Suprapubic skin (tissue), 4 donors: ENCODE data around the gene ZNF619. TPM values are rescaled to one million over a fixed set of nuclear protein-coding genes. Genes with fewer than 3 reads are reported as not detected.

ENCODE experiments used
- DNase-seq, 2 donors: peaks; one replicate each; pipeline ENCODE4 v3.0.0-alpha.2; 2019; ENCODE audit warnings: low spot score in 2 of 2
- H3K27ac ChIP-seq: fragments of 200-600 bp; sonication (generic); one replicate; pipeline ENCODE4 v1.5.1; 2019
- H3K27me3 ChIP-seq: fragments of 200-600 bp; sonication (generic); one replicate; pipeline ENCODE4 v1.5.1; 2019
- H3K36me3 ChIP-seq: fragments of 200-600 bp; sonication (generic); one replicate; pipeline ENCODE4 v1.5.1; 2019
- H3K4me1 ChIP-seq: fragments of 200-600 bp; sonication (generic); one replicate; pipeline ENCODE4 v1.5.1; 2019
- H3K4me3 ChIP-seq: fragments of 200-600 bp; sonication (generic); one replicate; pipeline ENCODE4 v1.5.1; 2019; ENCODE audit warnings: mild to moderate bottlenecking
- H3K9me3 ChIP-seq: fragments of 200-600 bp; sonication (generic); one replicate; pipeline ENCODE4 v1.5.1; 2019
- EP300 ChIP-seq: sonication (generic); formaldehyde crosslinking; IDR thresholded peaks from one replicate; pipeline ENCODE4 v1.6.1; 2017; ENCODE audit warnings: antibody characterized with exemption
- POLR2A ChIP-seq, 2 donors: fragments of 450-650 bp; IDR thresholded peaks; one replicate each; pipeline ENCODE4 v1.6.1; 2017; ENCODE audit warnings: antibody characterized with exemption in 2 of 2, mild to moderate bottlenecking in 2 of 2, moderate library complexity in 2 of 2
- POLR2AphosphoS5 ChIP-seq, 3 donors: sonication (generic); formaldehyde crosslinking; IDR thresholded peaks; one replicate each; pipeline ENCODE4 v1.6.1; 2017; ENCODE audit warnings: antibody characterized with exemption in 3 of 3
- WGBS: methylation state at CpG from one replicate; pipeline ENCODE4 v1.1.5; 2018; 5-methylcytosine and 5-hydroxymethylcytosine counted together
- total RNA-seq, 4 donors: library from RNA; depleted of rRNA; stranded (reverse); fragments of >200 nt; gene quantifications; one replicate each; pipeline ENCODE4 v1.1.0, GENCODE V29; 2016
- TF ChIP-seq, protein P1 (sequence below), 2 donors: fragments of 200-600 bp in 1 of 2; fragments of 450-650 bp in 1 of 2; sonication (generic) in 1 of 2; IDR thresholded peaks; one replicate each; pipeline ENCODE4 v1.5.1; 2016 to 2019; ENCODE audit warnings: antibody characterized with exemption in 2 of 2, mild to moderate bottlenecking in 1 of 2, moderate library complexity in 1 of 2

Gene ZNF619
- total RNA-seq, 4 donors from 2014 or later: 4.1 to 10.4 (median 6.1) TPM

DNA sequence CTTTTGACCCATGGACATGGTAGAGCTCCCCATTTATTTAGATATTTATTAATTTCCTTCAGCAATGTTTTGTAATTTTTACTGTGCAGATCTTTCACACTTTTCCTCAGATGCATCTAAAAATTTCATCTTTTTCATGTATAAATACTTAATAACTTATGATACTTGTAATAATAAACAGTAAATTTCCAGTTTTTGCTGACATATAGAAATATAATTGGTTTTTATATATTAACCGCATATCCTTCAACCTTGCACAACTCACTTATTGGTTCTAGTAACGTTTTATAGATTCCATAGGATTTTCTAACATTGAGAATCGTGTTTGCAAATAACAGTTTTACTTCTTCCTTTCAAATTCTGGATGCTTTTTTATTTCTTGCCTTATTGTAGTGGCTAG is 44.3 kb downstream of the ZNF619 start:
- Histone ChIP-seq H3K9me3 (no peaks in the 10 kb centered on the region), H3K27me3 (no peaks in the 10 kb centered on the region), H3K36me3 (no peaks in the 10 kb centered on the region), H3K27ac (no peak overlapping the region), H3K4me1 (peaks cover 18% of the 10 kb centered on the region), H3K4me3 (no peak overlapping the region)
- TF ChIP-seq POLR2A (IDR thresholded peaks at IDR 0.05): no peak
- 72% methylated on average over 3 of the region's 3 CpGs for WGBS
- no peak for DNase-seq

DNA sequence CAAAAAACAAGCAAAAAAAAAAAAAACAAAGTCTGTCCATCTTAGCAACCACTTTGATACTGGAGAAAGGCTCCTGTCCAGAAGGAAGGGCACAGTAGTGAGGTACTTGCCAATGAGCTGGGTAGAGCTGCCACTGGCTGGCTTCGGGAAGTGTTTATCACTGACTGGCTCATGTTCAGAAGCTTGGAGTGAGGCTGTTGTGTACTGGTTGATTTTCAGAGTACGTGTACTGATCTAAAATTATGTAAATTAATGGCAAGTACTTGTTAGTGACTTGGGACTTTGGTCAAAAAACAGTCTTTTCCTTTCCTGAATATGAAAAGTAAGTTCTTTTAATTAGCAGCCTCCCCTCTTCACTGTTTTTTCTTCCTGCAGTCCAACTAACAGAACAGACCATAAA is 46.9 kb downstream of the ZNF619 start:
- peaks cover 18% of the 10 kb centered on the region for H3K4me1 ChIP-seq
- H3K4me3 ChIP-seq: peak overlapping the region; percentile 77
- no peaks in the 10 kb centered on the region for H3K27me3 ChIP-seq
- H3K36me3 ChIP-seq: peaks cover 16% of the 10 kb centered on the region
- WGBS: 24% methylated on average over 2 of the region's 2 CpGs
- H3K9me3 ChIP-seq: no peaks in the 10 kb centered on the region
- TF ChIP-seq POLR2A (IDR thresholded peaks at IDR 0.05): no peak
- TF ChIP-seq, protein P1, sequence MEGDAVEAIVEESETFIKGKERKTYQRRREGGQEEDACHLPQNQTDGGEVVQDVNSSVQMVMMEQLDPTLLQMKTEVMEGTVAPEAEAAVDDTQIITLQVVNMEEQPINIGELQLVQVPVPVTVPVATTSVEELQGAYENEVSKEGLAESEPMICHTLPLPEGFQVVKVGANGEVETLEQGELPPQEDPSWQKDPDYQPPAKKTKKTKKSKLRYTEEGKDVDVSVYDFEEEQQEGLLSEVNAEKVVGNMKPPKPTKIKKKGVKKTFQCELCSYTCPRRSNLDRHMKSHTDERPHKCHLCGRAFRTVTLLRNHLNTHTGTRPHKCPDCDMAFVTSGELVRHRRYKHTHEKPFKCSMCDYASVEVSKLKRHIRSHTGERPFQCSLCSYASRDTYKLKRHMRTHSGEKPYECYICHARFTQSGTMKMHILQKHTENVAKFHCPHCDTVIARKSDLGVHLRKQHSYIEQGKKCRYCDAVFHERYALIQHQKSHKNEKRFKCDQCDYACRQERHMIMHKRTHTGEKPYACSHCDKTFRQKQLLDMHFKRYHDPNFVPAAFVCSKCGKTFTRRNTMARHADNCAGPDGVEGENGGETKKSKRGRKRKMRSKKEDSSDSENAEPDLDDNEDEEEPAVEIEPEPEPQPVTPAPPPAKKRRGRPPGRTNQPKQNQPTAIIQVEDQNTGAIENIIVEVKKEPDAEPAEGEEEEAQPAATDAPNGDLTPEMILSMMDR (IDR thresholded peaks at IDR 0.05): no peak
- TF ChIP-seq EP300: no peak
- TF ChIP-seq POLR2AphosphoS5 (IDR thresholded peaks at IDR 0.05): no peak
- H3K27ac ChIP-seq: peak overlapping the region; percentile 86
- no peak for DNase-seq

DNA sequence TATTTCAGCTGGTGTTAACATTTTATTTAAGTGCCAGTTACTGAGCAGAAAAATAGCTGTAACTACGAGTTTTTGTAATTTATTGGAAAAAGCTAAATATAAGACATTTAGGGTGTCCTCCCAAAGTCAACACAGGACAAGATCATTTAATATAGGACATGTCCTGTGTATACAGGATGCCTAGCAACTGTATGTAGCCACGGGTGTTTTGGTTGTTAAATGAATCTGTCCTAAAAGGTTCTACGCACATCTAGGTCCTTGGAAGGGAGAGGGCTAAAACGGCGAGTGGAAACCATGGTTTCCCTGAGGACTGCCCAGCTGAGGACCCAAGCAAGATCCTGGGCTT is 47.3 kb downstream of the ZNF619 start:
- Histone ChIP-seq H3K27ac (peak overlapping the region; percentile 86), H3K9me3 (no peaks in the 10 kb centered on the region), H3K27me3 (no peaks in the 10 kb centered on the region), H3K4me1 (peaks cover 18% of the 10 kb centered on the region), H3K36me3 (peaks cover 20% of the 10 kb centered on the region), H3K4me3 (peak overlapping the region; percentile 77)
- DNase-seq: no peak
- TF ChIP-seq POLR2AphosphoS5 (IDR thresholded peaks at IDR 0.05): no peak
- TF ChIP-seq EP300: no peak
- no peak for TF ChIP-seq POLR2A (IDR thresholded peaks at IDR 0.05)
- TF ChIP-seq, protein P1 (IDR thresholded peaks at IDR 0.05): no peak
- WGBS: 24% methylated on average over 5 of the region's 5 CpGs

DNA sequence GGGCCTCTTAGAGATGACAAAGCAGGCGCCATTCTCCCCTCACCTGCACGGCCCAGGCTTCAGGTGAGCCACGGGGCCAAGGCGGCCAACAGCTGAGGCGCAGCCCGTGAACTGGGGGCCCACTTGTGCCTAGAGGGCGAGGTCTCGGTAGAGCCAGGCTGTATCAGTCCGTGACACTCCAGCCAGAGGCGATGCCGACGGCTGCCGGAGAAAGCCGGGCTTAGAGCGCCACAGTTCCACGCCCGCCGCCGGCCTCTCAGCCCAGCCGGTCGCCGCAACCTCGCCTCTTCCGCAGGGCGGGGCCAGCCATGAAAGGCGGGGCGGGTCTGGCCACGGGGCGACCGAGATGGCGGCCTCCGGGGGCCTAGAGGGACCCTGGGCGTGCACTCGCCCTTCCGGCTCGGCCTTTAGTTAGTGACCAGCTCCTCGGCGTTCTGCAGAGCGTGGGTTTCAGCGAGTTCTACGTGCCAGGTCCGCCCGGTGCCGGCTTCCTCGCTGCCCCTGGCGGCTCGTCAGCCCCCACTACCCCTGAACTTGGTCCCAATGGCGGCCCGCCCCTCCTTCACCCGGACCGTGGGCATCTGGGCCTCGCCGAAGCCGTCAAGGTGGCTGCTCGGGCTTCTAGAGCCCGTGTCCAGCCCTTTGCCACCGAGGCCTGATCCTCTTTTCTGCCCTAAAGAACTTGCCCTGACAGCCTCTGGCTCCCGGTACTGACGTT is 47.8 kb downstream of the ZNF619 start, which contains the start of gene ZNF621:
Gene ZNF621 (plus strand): TSS at position 393 of the 718 bp plus-strand sequence. CDS start 881 bp downstream, outside the sequence.
- DNase-seq: peak; percentile 94 to 95
- Histone ChIP-seq H3K36me3 (peaks cover 25% of the 10 kb centered on the region), H3K9me3 (no peaks in the 10 kb centered on the region), H3K27ac (peak within 1 kb of the TSS; percentile 86), H3K4me3 (peak within 1 kb of the TSS; percentile 77), H3K27me3 (no peaks in the 10 kb centered on the region), H3K4me1 (peaks cover 18% of the 10 kb centered on the region)
- TF ChIP-seq POLR2AphosphoS5 (IDR thresholded peaks at IDR 0.05) (peak in 2 of 3 donors; percentile 72 to 76), POLR2A (IDR thresholded peaks at IDR 0.05) (peak; percentile 42 to 90), EP300 (no peak)
- 0% methylated on average over 24 of the region's 59 CpGs for WGBS

DNA sequence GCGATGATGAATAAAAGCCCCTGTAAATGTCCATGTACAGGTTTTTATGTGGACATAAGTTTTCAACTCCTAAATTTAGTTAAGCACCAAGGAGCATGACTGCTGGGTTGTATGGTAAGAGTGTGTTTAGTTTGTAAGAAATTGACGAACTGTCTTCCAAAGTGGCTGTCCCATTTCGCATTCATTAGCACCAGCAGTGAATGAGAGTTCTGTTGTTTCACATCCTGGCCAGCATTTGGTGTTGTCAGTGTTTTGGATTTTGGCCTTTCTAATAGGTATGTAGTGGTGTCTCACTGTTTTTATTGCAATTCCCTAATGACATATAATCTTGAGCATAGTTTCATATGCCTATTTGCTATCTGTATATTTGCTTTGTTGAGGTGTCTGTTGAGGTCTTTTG is 51.5 kb downstream of the ZNF619 start:
- WGBS: 98% methylated on average over 3 of the region's 3 CpGs
- no peak overlapping the region for H3K27ac ChIP-seq
- H3K36me3 ChIP-seq: peaks cover 62% of the 10 kb centered on the region
- peaks cover 18% of the 10 kb centered on the region for H3K4me1 ChIP-seq
- H3K27me3 ChIP-seq: no peaks in the 10 kb centered on the region
- no peak for TF ChIP-seq POLR2A (IDR thresholded peaks at IDR 0.05)
- no peak for TF ChIP-seq EP300
- TF ChIP-seq, protein P1 (IDR thresholded peaks at IDR 0.05): no peak
- no peak for TF ChIP-seq POLR2AphosphoS5 (IDR thresholded peaks at IDR 0.05)
- no peaks in the 10 kb centered on the region for H3K9me3 ChIP-seq
- DNase-seq: no peak
- no peak overlapping the region for H3K4me3 ChIP-seq

DNA sequence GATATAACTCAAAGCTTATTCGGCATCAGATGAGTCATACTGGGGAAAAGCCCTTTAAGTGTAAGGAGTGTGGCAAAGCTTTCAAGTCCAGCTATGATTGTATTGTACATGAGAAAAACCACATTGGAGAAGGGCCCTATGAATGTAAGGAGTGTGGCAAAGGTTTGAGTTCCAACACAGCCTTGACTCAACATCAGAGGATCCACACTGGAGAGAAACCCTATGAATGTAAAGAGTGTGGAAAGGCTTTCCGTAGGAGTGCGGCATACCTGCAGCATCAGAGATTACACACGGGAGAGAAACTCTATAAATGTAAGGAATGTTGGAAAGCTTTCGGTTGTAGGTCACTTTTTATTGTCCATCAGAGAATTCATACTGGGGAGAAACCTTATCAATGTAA is 55.3 kb downstream of the ZNF619 start:
- TF ChIP-seq, protein P1 (IDR thresholded peaks at IDR 0.05): no peak
- TF ChIP-seq POLR2A (IDR thresholded peaks at IDR 0.05) (no peak), EP300 (no peak), POLR2AphosphoS5 (IDR thresholded peaks at IDR 0.05) (no peak)
- Histone ChIP-seq H3K27me3 (no peaks in the 10 kb centered on the region), H3K27ac (no peak overlapping the region), H3K9me3 (no peaks in the 10 kb centered on the region), H3K36me3 (peaks cover 80% of the 10 kb centered on the region), H3K4me3 (no peak overlapping the region), H3K4me1 (no peaks in the 10 kb centered on the region)
- DNase-seq: no peak
- WGBS: 94% methylated on average over 5 of the region's 5 CpGs
